Tibial nerve (tissue), 4 donors: Measurements from ENCODE around the gene MBTD1.
"Not testable (repeated sequence)": the region's sequence is repeated elsewhere in the genome, so short reads cannot be mapped to it uniquely, and the experiment has no call there.

Experiments
- EP300 ChIP-seq, 2 donors: sonication (generic); formaldehyde crosslinking; IDR thresholded peaks; one replicate each; pipeline ENCODE4 v1.6.1; 2017; ENCODE audit warnings: antibody characterized with exemption in 2 of 2, mild to moderate bottlenecking in 1 of 2
- POLR2A ChIP-seq, 2 donors: fragments of 450-650 bp; IDR thresholded peaks; one replicate each; pipeline ENCODE4 v1.6.1; 2017; ENCODE audit warnings: antibody characterized with exemption in 2 of 2, mild to moderate bottlenecking in 2 of 2, moderate library complexity in 2 of 2
- TF ChIP-seq, protein P1 (sequence below), 5 experiments: fragments of 200-600 bp in 3 of 5; fragments of 450-650 bp in 2 of 5; sonication (generic) in 3 of 5; IDR thresholded peaks; one replicate each; pipeline ENCODE4 v1.5.1; 2016 to 2019; ENCODE audit warnings: antibody characterized with exemption in 5 of 5, mild to moderate bottlenecking in 3 of 5, moderate library complexity in 2 of 5

DNA sequence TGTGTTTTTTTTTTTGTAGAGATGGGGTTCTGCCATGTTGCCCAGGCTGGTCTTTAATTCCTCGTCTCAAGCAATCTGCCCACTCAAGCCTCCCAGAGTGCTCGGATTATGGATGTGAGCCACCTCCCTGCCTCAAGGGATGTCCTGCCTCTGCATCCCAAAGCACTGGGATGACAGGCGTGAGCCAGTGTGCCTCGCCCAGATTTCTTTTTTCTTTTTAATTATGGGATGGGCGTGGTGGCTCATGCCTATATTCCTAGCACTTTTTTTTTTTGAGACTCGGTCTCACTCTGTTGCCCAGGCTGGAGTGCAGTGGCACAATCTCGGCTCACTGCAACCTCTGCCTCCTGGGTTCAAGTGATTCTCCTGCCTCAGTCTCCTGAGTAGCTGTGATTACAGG, 34.3 kb downstream of the MBTD1 start:
- not testable (repeated sequence) for TF ChIP-seq POLR2A, EP300 (IDR thresholded peaks at IDR 0.05)
- TF ChIP-seq, protein P1, sequence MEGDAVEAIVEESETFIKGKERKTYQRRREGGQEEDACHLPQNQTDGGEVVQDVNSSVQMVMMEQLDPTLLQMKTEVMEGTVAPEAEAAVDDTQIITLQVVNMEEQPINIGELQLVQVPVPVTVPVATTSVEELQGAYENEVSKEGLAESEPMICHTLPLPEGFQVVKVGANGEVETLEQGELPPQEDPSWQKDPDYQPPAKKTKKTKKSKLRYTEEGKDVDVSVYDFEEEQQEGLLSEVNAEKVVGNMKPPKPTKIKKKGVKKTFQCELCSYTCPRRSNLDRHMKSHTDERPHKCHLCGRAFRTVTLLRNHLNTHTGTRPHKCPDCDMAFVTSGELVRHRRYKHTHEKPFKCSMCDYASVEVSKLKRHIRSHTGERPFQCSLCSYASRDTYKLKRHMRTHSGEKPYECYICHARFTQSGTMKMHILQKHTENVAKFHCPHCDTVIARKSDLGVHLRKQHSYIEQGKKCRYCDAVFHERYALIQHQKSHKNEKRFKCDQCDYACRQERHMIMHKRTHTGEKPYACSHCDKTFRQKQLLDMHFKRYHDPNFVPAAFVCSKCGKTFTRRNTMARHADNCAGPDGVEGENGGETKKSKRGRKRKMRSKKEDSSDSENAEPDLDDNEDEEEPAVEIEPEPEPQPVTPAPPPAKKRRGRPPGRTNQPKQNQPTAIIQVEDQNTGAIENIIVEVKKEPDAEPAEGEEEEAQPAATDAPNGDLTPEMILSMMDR (IDR thresholded peaks at IDR 0.05): not testable (repeated sequence)
